HEK293 (cell line): ENCODE measurements around the gene PLAC1.

Experiments used
- CTCF ChIA-PET: fragments of 350-600 bp; formaldehyde crosslinking; extraction: SDS; loops from one replicate; lab custom pipeline; 2021; ENCODE audit warnings: antibody characterized with exemption; lab: Yijun Ruan, JAX
- POLR2A ChIA-PET: fragments of 300-600 bp; formaldehyde crosslinking; extraction: SDS; loops from one replicate; lab custom pipeline; 2020; ENCODE audit warnings: antibody characterized with exemption, inconsistent platforms; lab: Yijun Ruan, JAX
- H3K27ac ChIP-seq: fragments of 200-500 bp; sonication (Bioruptor generic); 2 replicates; pipeline ENCODE4 v1.5.1; 2014; ENCODE audit warnings: low read depth, low read length, control low read depth, inconsistent platforms; ENCODE audit errors: extremely low read depth
- H3K36me3 ChIP-seq, 2 experiments: fragments of 200-500 bp in 1 of 2; sonication (Bioruptor generic) in 1 of 2; 1 replicate in 1 of 2; 2 replicates in 1 of 2; pipeline ENCODE4 v1.5.1; 2014 to 2017; ENCODE audit warnings: inconsistent platforms in 2 of 2, low read length in 2 of 2; ENCODE audit not compliant: control insufficient read depth in 2 of 2, insufficient read depth in 1 of 2
- H3K4me1 ChIP-seq: fragments of 200-500 bp; sonication (Bioruptor generic); 2 replicates; pipeline ENCODE4 v1.5.1; 2014; ENCODE audit warnings: mild to moderate bottlenecking, low read length, inconsistent platforms; ENCODE audit not compliant: control insufficient read depth, insufficient read depth
- H3K4me3 ChIP-seq: 2 replicates; pipeline ENCODE4 v1.5.1; 2011; ENCODE audit warnings: low read depth, mild to moderate bottlenecking, control low read depth, low read length, moderate library complexity
- H3K9me3 ChIP-seq: fragments of 200-500 bp; sonication (Bioruptor generic); 2 replicates; pipeline ENCODE4 v1.5.1; 2014; ENCODE audit warnings: low read depth, low read length, inconsistent platforms; ENCODE audit not compliant: control insufficient read depth, insufficient read depth
- BCL11A ChIP-seq: fragments of 450-650 bp; formaldehyde crosslinking; IDR thresholded peaks from 2 replicates; pipeline ENCODE4 v1.5.1; 2016; ENCODE audit warnings: low read depth, missing biosample characterization, missing genetic modification characterization
- GLI2 ChIP-seq: fragments of 450-650 bp; formaldehyde crosslinking; IDR thresholded peaks from 2 replicates; pipeline ENCODE4; 2017; ENCODE audit warnings: missing biosample characterization, missing genetic modification characterization, low read depth, borderline replicate concordance
- HIC1 ChIP-seq: fragments of 450-650 bp; formaldehyde crosslinking; IDR thresholded peaks from 2 replicates; pipeline ENCODE4 v1.5.1; 2016; ENCODE audit warnings: missing biosample characterization, missing genetic modification characterization
- KLF17 ChIP-seq: fragments of 450-650 bp; formaldehyde crosslinking; IDR thresholded peaks from 2 replicates; pipeline ENCODE4 v1.5.1; 2016; ENCODE audit warnings: missing biosample characterization, missing genetic modification characterization
- MEIS1 ChIP-seq: sonication (generic); formaldehyde crosslinking; IDR thresholded peaks from 2 replicates; pipeline ENCODE4 v1.8.1; 2022; ENCODE audit warnings: missing genetic modification reagents, mild to moderate bottlenecking, borderline replicate concordance
- PRDM2 ChIP-seq: fragments of 450-650 bp; formaldehyde crosslinking; IDR thresholded peaks from 2 replicates; pipeline ENCODE4 v1.5.1; 2016; ENCODE audit warnings: missing biosample characterization, missing genetic modification characterization, borderline replicate concordance
- TSHZ1 ChIP-seq: fragments of 450-650 bp; formaldehyde crosslinking; IDR thresholded peaks from 2 replicates; pipeline ENCODE4 v1.5.1; 2016; ENCODE audit warnings: missing biosample characterization, missing genetic modification characterization, borderline replicate concordance
- ZBTB48 ChIP-seq: fragments of 450-650 bp; formaldehyde crosslinking; IDR thresholded peaks from 2 replicates; pipeline ENCODE4 v1.5.1; 2016; ENCODE audit warnings: missing biosample characterization, missing genetic modification characterization
- ZFHX2 ChIP-seq: fragments of 450-650 bp; formaldehyde crosslinking; conservative IDR thresholded peaks from 2 replicates; pipeline ENCODE4 v1.5.1; 2016; ENCODE audit warnings: missing biosample characterization, missing genetic modification characterization
- ZNF114 ChIP-seq: fragments of 450-650 bp; formaldehyde crosslinking; IDR thresholded peaks from 2 replicates; pipeline ENCODE4 v1.5.0; 2017; ENCODE audit warnings: missing biosample characterization, missing genetic modification characterization
- ZNF140 ChIP-seq: fragments of 450-650 bp; formaldehyde crosslinking; IDR thresholded peaks from 2 replicates; pipeline ENCODE4 v1.5.1; 2016; ENCODE audit warnings: missing biosample characterization, missing genetic modification characterization
- ZNF302 ChIP-seq: fragments of 450-650 bp; formaldehyde crosslinking; IDR thresholded peaks from 2 replicates; pipeline ENCODE4 v1.5.1; 2016; ENCODE audit warnings: missing biosample characterization, missing genetic modification characterization, low read depth
- ZNF341 ChIP-seq: fragments of 450-650 bp; formaldehyde crosslinking; IDR thresholded peaks from 2 replicates; pipeline ENCODE4; 2016; ENCODE audit warnings: low read depth, missing biosample characterization, missing genetic modification characterization
- ZNF600 ChIP-seq: fragments of 450-650 bp; formaldehyde crosslinking; IDR thresholded peaks from 2 replicates; pipeline ENCODE4 v1.5.1; 2016; ENCODE audit warnings: missing biosample characterization, missing genetic modification characterization
- ZNF623 ChIP-seq: fragments of 450-650 bp; formaldehyde crosslinking; IDR thresholded peaks from 2 replicates; pipeline ENCODE4 v1.5.1; 2016; ENCODE audit warnings: missing biosample characterization, missing genetic modification characterization
- ZNF639 ChIP-seq: fragments of 450-650 bp; formaldehyde crosslinking; IDR thresholded peaks from 2 replicates; pipeline ENCODE4 v1.5.1; 2016; ENCODE audit warnings: missing biosample characterization, missing genetic modification characterization
- ZNF664 ChIP-seq: fragments of 450-650 bp; formaldehyde crosslinking; IDR thresholded peaks from 2 replicates; pipeline ENCODE4 v1.5.1; 2016; ENCODE audit warnings: missing biosample characterization, missing genetic modification characterization
- ZNF670 ChIP-seq: fragments of 450-650 bp; formaldehyde crosslinking; IDR thresholded peaks from 2 replicates; pipeline ENCODE4 v1.5.1; 2016; ENCODE audit warnings: missing biosample characterization, missing genetic modification characterization, low read depth
- ZNF747 ChIP-seq: fragments of 450-650 bp; formaldehyde crosslinking; IDR thresholded peaks from 2 replicates; pipeline ENCODE4 v1.5.1; 2016; ENCODE audit warnings: missing biosample characterization, missing genetic modification characterization
- ZNF830 ChIP-seq: fragments of 450-650 bp; IDR thresholded peaks from 2 replicates; pipeline ENCODE4 v1.5.0; 2018; ENCODE audit warnings: missing biosample characterization, missing genetic modification characterization, low read depth, mild to moderate bottlenecking, moderate library complexity

The PLAC1 gene

GRCh38 chrX:134530845-134531244, 127.4 kb downstream of the PLAC1 start:
- no peak for TF ChIP-seq PRDM2 (tag by site-specific recombination)
- TF ChIP-seq ZNF114 (tag by site-specific recombination), result no peak
- TF ChIP-seq MEIS1 (CRISPR knock-in tag), result no peak
- no peak for TF ChIP-seq ZBTB48 (tag by site-specific recombination)
- no peak for TF ChIP-seq BCL11A
- TF ChIP-seq ZNF600 (tag by site-specific recombination), result no peak
- TF ChIP-seq ZNF830, result no peak
- no peak for TF ChIP-seq ZNF302
- TF ChIP-seq ZFHX2 (tag by site-specific recombination), result no peak
- TF ChIP-seq ZNF664, result no peak
- TF ChIP-seq KLF17 (tag by site-specific recombination), result no peak
- no peak for TF ChIP-seq ZNF639 (tag by site-specific recombination)
- no peak for TF ChIP-seq ZNF623 (tag by site-specific recombination)
- TF ChIP-seq ZNF670 (tag by site-specific recombination), result no peak
- no peak for TF ChIP-seq HIC1 (tag by site-specific recombination)
- no peak for TF ChIP-seq ZNF140 (tag by site-specific recombination)
- TF ChIP-seq TSHZ1 (tag by site-specific recombination), result no peak
- no peak for TF ChIP-seq ZNF747 (tag by site-specific recombination)
- no peak for TF ChIP-seq ZNF341 (tag by site-specific recombination)
- TF ChIP-seq GLI2 (tag by site-specific recombination), result no peak

More at GRCh38 chrX:134530845-134531244, 127.4 kb downstream of the PLAC1 start:
- POLR2A ChIA-PET, result no interaction called here
- H3K9me3 ChIP-seq, result no peaks in the 10 kb centered on the region
- H3K27ac ChIP-seq, result no peak overlapping the region
- H3K4me1 ChIP-seq, result no peaks in the 10 kb centered on the region
- no peaks in the 10 kb centered on the region; a peak in 1 of 3 replicates for H3K36me3 ChIP-seq
- H3K4me3 ChIP-seq, result no peak overlapping the region
- CTCF ChIA-PET, result interaction anchor here (2.0 to 2.1 kb wide), 2 partner anchors 10 kb away, joined by 10 to 13 read pairs; no protein-coding TSS in a partner anchor
